K562 (cell line): ENCODE results near the gene PIK3R2. TPM values are rescaled to one million over a fixed set of nuclear protein-coding genes. Genes with fewer than 3 reads are reported as not detected.

Experiments used
- KLF1 ChIP-seq: fragments of 450-650 bp; IDR thresholded peaks from 2 replicates; pipeline ENCODE4 v1.6.1; 2016; ENCODE audit warnings: missing genetic modification characterization, missing compliant biosample characterization
- LCOR ChIP-seq: sonication (generic); formaldehyde crosslinking; IDR thresholded peaks from 2 replicates; pipeline ENCODE4 v1.8.0; 2022; ENCODE audit warnings: mild to moderate bottlenecking, missing genetic modification reagents
- MYC ChIP-seq, 2 experiments: fragments of 250-450 bp in 1 of 2; sonication (Bioruptor Pico) in 1 of 2; IDR thresholded peaks; 2 replicates each; pipeline versions ENCODE4 v1.5.1 to v1.6.1; 2012 to 2021; ENCODE audit warnings: low read depth in 2 of 2, borderline replicate concordance in 1 of 2, improper control_type of control experiment in 1 of 2, low read length in 1 of 2, mild to moderate bottlenecking in 1 of 2, moderate library complexity in 1 of 2
- PML ChIP-seq: IDR thresholded peaks from 2 replicates; pipeline ENCODE4 v1.6.1; 2012; ENCODE audit warnings: low read length, inconsistent platforms
- RFX5 ChIP-seq: IDR thresholded peaks from 2 replicates; pipeline ENCODE4 v1.6.1; 2011; ENCODE audit warnings: low read depth, mild to moderate bottlenecking, improper control_type of control experiment, low read length
- TARDBP ChIP-seq: fragments of 450-650 bp; IDR thresholded peaks from 2 replicates; pipeline ENCODE4 v1.6.1; 2016
- polyA plus RNA-seq, 8 experiments: library from polyadenylated mRNA; depleted of rRNA in 4 of 8; stranded (reverse) in 5 of 8; unstranded in 3 of 8; fragments of >200 nt; fragmentation: Nextera tagmentation in 2 of 8; fragmentation: Illumina TruSeq in 1 of 8; extraction: Ambion mirVana in 2 of 8; extraction: Trizol in 1 of 8; gene quantifications; 2 replicates each; pipeline versions ENCODE4 v1.2.1 to v1.2.3, GENCODE V29; 2011 to 2014; ENCODE audit warnings: inconsistent platforms in 1 of 8, missing spikeins in 1 of 8
- total RNA-seq, 7 experiments: library from RNA; depleted of rRNA in 6 of 7; stranded (reverse); fragments of >200 nt in 6 of 7; fragmentation: Illumina TruSeq in 2 of 7; extraction: Trizol in 2 of 7; gene quantifications; 2 replicates each; pipeline versions ENCODE4 v1.2.1 to v1.2.3, GENCODE V29; 2011 to 2021; ENCODE audit warnings: low replicate concordance in 1 of 7
- TF ChIP-seq, protein P1 (sequence below): sonication (generic); formaldehyde crosslinking; IDR thresholded peaks from 2 replicates; pipeline ENCODE4 v1.8.0; 2023; ENCODE audit warnings: missing genetic modification reagents, mild to moderate bottlenecking, borderline replicate concordance
- TF ChIP-seq, protein P2 (sequence below): sonication (generic); formaldehyde crosslinking; IDR thresholded peaks from 2 replicates; pipeline ENCODE4 v1.8.0; 2022; ENCODE audit warnings: mild to moderate bottlenecking, low read depth, missing genetic modification reagents
- TF ChIP-seq, protein P3 (sequence below): fragments of 450-650 bp; formaldehyde crosslinking; IDR thresholded peaks from 2 replicates; pipeline ENCODE4 v1.4.0; 2020; ENCODE audit warnings: mild to moderate bottlenecking, moderate library complexity

Gene PIK3R2
- total and polyA plus RNA-seq, 9 of the 15 experiments (the other 6 are each of a cell fraction or from before 2014, with no cell fraction given): 0.39 to 37.9 (median 5.3) TPM

DNA sequence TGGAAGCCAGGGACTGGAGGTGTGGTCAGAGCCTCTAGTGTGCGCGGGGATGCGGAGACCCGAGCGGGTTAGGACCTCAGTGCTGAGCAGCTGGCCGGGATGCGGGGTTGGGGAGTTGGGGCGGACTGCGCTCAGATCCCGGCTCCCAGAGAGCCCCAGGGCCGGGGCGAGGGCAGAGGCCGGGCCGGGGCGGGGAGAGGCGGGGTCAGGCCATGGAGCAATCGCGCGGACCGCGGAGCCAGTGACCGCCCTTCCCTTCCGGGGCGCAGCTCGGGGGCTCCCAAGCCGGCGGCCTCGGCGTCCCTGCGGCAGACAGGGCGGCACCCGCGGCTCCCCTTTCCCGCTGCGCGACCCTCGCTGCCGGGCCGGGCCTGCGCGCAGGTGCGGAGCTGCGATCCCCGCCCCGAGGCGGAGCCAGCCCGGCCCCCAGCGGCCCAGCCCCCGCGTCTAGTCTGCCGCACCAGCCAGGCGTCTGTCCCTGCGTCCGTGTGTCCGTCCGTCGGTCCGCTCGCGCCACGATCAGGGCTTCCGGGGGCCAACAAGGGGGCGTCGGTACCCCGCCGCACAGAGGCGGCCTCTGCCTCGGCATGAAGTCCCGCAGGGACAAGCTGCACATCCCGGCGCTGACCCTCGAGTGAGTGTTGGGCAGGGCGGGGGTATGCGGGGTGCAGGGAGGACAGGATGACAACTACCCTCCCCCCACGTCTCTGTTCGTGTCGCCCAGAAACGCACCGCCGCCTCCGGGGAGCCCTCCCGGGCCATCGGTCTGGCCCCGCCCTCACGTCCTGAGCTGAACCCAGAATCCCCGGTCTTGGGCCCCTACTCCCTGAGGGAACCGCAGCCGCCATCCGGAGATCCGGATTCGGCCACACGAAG, 43.0 kb upstream of the PIK3R2 start (continued):
- TF ChIP-seq, protein P1, sequence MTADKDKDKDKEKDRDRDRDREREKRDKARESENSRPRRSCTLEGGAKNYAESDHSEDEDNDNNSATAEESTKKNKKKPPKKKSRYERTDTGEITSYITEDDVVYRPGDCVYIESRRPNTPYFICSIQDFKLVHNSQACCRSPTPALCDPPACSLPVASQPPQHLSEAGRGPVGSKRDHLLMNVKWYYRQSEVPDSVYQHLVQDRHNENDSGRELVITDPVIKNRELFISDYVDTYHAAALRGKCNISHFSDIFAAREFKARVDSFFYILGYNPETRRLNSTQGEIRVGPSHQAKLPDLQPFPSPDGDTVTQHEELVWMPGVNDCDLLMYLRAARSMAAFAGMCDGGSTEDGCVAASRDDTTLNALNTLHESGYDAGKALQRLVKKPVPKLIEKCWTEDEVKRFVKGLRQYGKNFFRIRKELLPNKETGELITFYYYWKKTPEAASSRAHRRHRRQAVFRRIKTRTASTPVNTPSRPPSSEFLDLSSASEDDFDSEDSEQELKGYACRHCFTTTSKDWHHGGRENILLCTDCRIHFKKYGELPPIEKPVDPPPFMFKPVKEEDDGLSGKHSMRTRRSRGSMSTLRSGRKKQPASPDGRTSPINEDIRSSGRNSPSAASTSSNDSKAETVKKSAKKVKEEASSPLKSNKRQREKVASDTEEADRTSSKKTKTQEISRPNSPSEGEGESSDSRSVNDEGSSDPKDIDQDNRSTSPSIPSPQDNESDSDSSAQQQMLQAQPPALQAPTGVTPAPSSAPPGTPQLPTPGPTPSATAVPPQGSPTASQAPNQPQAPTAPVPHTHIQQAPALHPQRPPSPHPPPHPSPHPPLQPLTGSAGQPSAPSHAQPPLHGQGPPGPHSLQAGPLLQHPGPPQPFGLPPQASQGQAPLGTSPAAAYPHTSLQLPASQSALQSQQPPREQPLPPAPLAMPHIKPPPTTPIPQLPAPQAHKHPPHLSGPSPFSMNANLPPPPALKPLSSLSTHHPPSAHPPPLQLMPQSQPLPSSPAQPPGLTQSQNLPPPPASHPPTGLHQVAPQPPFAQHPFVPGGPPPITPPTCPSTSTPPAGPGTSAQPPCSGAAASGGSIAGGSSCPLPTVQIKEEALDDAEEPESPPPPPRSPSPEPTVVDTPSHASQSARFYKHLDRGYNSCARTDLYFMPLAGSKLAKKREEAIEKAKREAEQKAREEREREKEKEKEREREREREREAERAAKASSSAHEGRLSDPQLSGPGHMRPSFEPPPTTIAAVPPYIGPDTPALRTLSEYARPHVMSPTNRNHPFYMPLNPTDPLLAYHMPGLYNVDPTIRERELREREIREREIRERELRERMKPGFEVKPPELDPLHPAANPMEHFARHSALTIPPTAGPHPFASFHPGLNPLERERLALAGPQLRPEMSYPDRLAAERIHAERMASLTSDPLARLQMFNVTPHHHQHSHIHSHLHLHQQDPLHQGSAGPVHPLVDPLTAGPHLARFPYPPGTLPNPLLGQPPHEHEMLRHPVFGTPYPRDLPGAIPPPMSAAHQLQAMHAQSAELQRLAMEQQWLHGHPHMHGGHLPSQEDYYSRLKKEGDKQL (CRISPR knock-in tag): no peak
- TF ChIP-seq, protein P2, sequence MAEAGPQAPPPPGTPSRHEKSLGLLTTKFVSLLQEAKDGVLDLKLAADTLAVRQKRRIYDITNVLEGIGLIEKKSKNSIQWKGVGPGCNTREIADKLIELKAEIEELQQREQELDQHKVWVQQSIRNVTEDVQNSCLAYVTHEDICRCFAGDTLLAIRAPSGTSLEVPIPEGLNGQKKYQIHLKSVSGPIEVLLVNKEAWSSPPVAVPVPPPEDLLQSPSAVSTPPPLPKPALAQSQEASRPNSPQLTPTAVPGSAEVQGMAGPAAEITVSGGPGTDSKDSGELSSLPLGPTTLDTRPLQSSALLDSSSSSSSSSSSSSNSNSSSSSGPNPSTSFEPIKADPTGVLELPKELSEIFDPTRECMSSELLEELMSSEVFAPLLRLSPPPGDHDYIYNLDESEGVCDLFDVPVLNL: no peak
- no peak for TF ChIP-seq LCOR (CRISPR knock-in tag)
- 0 out of 2 replicates have a peak, but pooled peaks have one; percentile 25 for TF ChIP-seq KLF1
- TF ChIP-seq TARDBP: no peak
- no peak for TF ChIP-seq MYC (IDR thresholded peaks at IDR 0.05; ENCODE audit: low read depth, low read length)
- TF ChIP-seq MYC (CRISPR knock-in tag; IDR thresholded peaks at IDR 0.05; ENCODE audit: borderline replicate concordance, low read depth): no peak
- no peak for TF ChIP-seq PML
- no peak for TF ChIP-seq RFX5
- TF ChIP-seq, protein P3, sequence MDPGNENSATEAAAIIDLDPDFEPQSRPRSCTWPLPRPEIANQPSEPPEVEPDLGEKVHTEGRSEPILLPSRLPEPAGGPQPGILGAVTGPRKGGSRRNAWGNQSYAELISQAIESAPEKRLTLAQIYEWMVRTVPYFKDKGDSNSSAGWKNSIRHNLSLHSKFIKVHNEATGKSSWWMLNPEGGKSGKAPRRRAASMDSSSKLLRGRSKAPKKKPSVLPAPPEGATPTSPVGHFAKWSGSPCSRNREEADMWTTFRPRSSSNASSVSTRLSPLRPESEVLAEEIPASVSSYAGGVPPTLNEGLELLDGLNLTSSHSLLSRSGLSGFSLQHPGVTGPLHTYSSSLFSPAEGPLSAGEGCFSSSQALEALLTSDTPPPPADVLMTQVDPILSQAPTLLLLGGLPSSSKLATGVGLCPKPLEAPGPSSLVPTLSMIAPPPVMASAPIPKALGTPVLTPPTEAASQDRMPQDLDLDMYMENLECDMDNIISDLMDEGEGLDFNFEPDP (CRISPR knock-in tag): no peak
